WTC11 (cell line): ENCODE data around the gene PKIB. TPM values are rescaled to one million over a fixed set of nuclear protein-coding genes. Genes with fewer than 3 reads are reported as not detected.

Experiments
- ATAC-seq: fragments of 200-7000 bp; cut with Tn5 transposase; 2 replicates; pipeline ENCODE4 v1.10.0; 2021; ENCODE audit warnings: mild to moderate bottlenecking, moderate library complexity
- CTCF ChIA-PET: fragments of 300-600 bp; sonication (Branson Sonifier 250); formaldehyde crosslinking; loops from one replicate; lab custom pipeline; 2021; ENCODE audit warnings: antibody characterized with exemption; lab: Charles Lee
- POLR2A ChIA-PET: fragments of 350-600 bp; sonication (Branson Sonifier 250); formaldehyde crosslinking; loops from one replicate; lab custom pipeline; 2021; ENCODE audit warnings: antibody characterized with exemption; lab: Charles Lee
- DNase-seq: peaks from one replicate; pipeline ENCODE4 v3.0.0; 2021; ENCODE audit warnings: low spot score
- H3K27ac Mint-ChIP-seq: 2 replicates; pipeline ENCODE4 v1.8.0; 2021; ENCODE audit warnings: mixed read lengths
- H3K27me3 Mint-ChIP-seq: 2 replicates; pipeline ENCODE4 v1.8.0; 2021; ENCODE audit warnings: low read depth, mild to moderate bottlenecking, moderate library complexity, mixed read lengths
- H3K36me3 Mint-ChIP-seq: 2 replicates; pipeline ENCODE4 v1.8.0; 2021; ENCODE audit warnings: mixed read lengths
- H3K4me1 Mint-ChIP-seq: 2 replicates; pipeline ENCODE4 v1.8.0; 2022; ENCODE audit warnings: mixed read lengths
- H3K4me3 Mint-ChIP-seq: 2 replicates; pipeline ENCODE4 v1.8.0; 2021; ENCODE audit warnings: mild to moderate bottlenecking, moderate library complexity, mixed read lengths
- H3K9me3 Mint-ChIP-seq: 2 replicates; pipeline ENCODE4 v1.8.0; 2021; ENCODE audit warnings: mixed read lengths
- AR ChIP-seq: fragments of 250-450 bp; sonication (Bioruptor Pico); IDR thresholded peaks from 2 replicates; pipeline ENCODE4 v1.9.0; 2021; ENCODE audit warnings: mild to moderate bottlenecking
- CREM ChIP-seq: sonication (generic); formaldehyde crosslinking; IDR thresholded peaks from 2 replicates; pipeline ENCODE4 v1.8.1; 2022; ENCODE audit warnings: mild to moderate bottlenecking, missing genetic modification reagents, moderate library complexity
- E2F1 ChIP-seq: sonication (generic); formaldehyde crosslinking; IDR thresholded peaks from 2 replicates; pipeline ENCODE4 v1.8.0; 2022; ENCODE audit warnings: mild to moderate bottlenecking, missing genetic modification reagents
- FOXP1 ChIP-seq: sonication (generic); formaldehyde crosslinking; IDR thresholded peaks from 2 replicates; pipeline ENCODE4 v1.8.0; 2022; ENCODE audit warnings: missing genetic modification reagents, mild to moderate bottlenecking, moderate library complexity, borderline replicate concordance
- GABPB1 ChIP-seq: sonication (generic); formaldehyde crosslinking; IDR thresholded peaks from 2 replicates; pipeline ENCODE4 v1.8.1; 2023; ENCODE audit warnings: mild to moderate bottlenecking, missing genetic modification reagents
- GRHL2 ChIP-seq: fragments of 250-450 bp; sonication (Bioruptor Pico); IDR thresholded peaks from 2 replicates; pipeline ENCODE4 v1.8.0; 2022; ENCODE audit warnings: mild to moderate bottlenecking, moderate library complexity; ENCODE audit not compliant: insufficient replicate concordance, severe bottlenecking
- IRF2 ChIP-seq: sonication (generic); formaldehyde crosslinking; IDR thresholded peaks from 2 replicates; pipeline ENCODE4 v1.8.0; 2022; ENCODE audit warnings: low read depth, missing genetic modification reagents, borderline replicate concordance
- MXD4 ChIP-seq: fragments of 250-450 bp; sonication (Bioruptor Pico); IDR thresholded peaks from 2 replicates; pipeline ENCODE4 v1.8.0; 2021; ENCODE audit warnings: mild to moderate bottlenecking, moderate library complexity, borderline replicate concordance
- NFYB ChIP-seq: sonication (generic); formaldehyde crosslinking; conservative IDR thresholded peaks from 2 replicates; pipeline ENCODE4 v1.8.0; 2022; ENCODE audit warnings: low read depth, missing genetic modification reagents
- NR1H2 ChIP-seq: sonication (generic); formaldehyde crosslinking; IDR thresholded peaks from 2 replicates; pipeline ENCODE4 v1.9.0; 2021; ENCODE audit warnings: mild to moderate bottlenecking, moderate library complexity, missing genetic modification reagents
- PRDM15 ChIP-seq: sonication (generic); formaldehyde crosslinking; IDR thresholded peaks from 2 replicates; pipeline ENCODE4 v1.8.0; 2022; ENCODE audit warnings: missing genetic modification reagents
- PRRX2 ChIP-seq: fragments of 250-450 bp; sonication (Bioruptor Pico); IDR thresholded peaks from 2 replicates; pipeline ENCODE4 v1.8.0; 2021; ENCODE audit warnings: mild to moderate bottlenecking
- RORB ChIP-seq: fragments of 250-450 bp; sonication (Bioruptor Pico); IDR thresholded peaks from 2 replicates; pipeline ENCODE4 v1.9.0; 2021; ENCODE audit warnings: mild to moderate bottlenecking
- USF1 ChIP-seq: sonication (generic); formaldehyde crosslinking; IDR thresholded peaks from 2 replicates; pipeline ENCODE4 v1.8.0; 2022; ENCODE audit warnings: mild to moderate bottlenecking, missing genetic modification reagents
- ZBTB21 ChIP-seq: sonication (generic); formaldehyde crosslinking; IDR thresholded peaks from 2 replicates; pipeline ENCODE4 v1.8.1; 2023; ENCODE audit warnings: mild to moderate bottlenecking, missing genetic modification reagents, borderline replicate concordance
- ZNF263 ChIP-seq: sonication (generic); formaldehyde crosslinking; IDR thresholded peaks from 2 replicates; pipeline ENCODE4 v1.8.1; 2022; ENCODE audit warnings: low read depth, mild to moderate bottlenecking, moderate library complexity, missing genetic modification reagents
- ZNF425 ChIP-seq: fragments of 250-450 bp; sonication (Bioruptor Pico); conservative IDR thresholded peaks from 2 replicates; pipeline ENCODE4 v1.9.0; 2021; ENCODE audit warnings: mild to moderate bottlenecking
- ZSCAN18 ChIP-seq: fragments of 250-450 bp; sonication (Bioruptor Pico); IDR thresholded peaks from 2 replicates; pipeline ENCODE4 v2.1.2; 2022; ENCODE audit warnings: mild to moderate bottlenecking, moderate library complexity
- total RNA-seq: library from RNA; stranded (reverse); gene quantifications from 3 replicates; pipeline ENCODE4 v1.2.3, GENCODE V29; 2021
- TF ChIP-seq, protein P1 (sequence below): sonication (generic); formaldehyde crosslinking; IDR thresholded peaks from 2 replicates; pipeline ENCODE4 v1.8.0; 2022; ENCODE audit warnings: mild to moderate bottlenecking, missing genetic modification reagents
- TF ChIP-seq, protein P2 (sequence below): fragments of 200-600 bp; IDR thresholded peaks from 2 replicates; pipeline ENCODE4 v1.8.0; 2022; ENCODE audit warnings: antibody characterized with exemption

Gene PKIB
- total RNA-seq, 1 experiment from 2014 or later = 26.4 TPM

- H3K4me3 Mint-ChIP-seq = no peak overlapping the region
- CTCF ChIA-PET = interaction anchor here (1.0 to 1.3 kb wide), 2 partner anchors 73 to 74 kb away, joined by 3 to 4 read pairs; partner anchors contain the start of gene SMPDL3A
These were observed 105.5 kb downstream of the PKIB start for GRCh38 chr6:122715725-122716124.

More at GRCh38 chr6:122715725-122716124, 105.5 kb downstream of the PKIB start:
- DNase-seq (no peak), ATAC-seq (no peak)
- no peak for TF ChIP-seq PRDM15 (CRISPR knock-in tag)
- no peak for TF ChIP-seq GABPB1 (CRISPR knock-in tag)
- no peak for TF ChIP-seq ZNF425
- no peak for TF ChIP-seq RORB
- no peak for TF ChIP-seq ZSCAN18 (CRISPR knock-in tag)
- no peak for TF ChIP-seq E2F1 (CRISPR knock-in tag)
- TF ChIP-seq NR1H2 (CRISPR knock-in tag) = no peak
- TF ChIP-seq, protein P1, sequence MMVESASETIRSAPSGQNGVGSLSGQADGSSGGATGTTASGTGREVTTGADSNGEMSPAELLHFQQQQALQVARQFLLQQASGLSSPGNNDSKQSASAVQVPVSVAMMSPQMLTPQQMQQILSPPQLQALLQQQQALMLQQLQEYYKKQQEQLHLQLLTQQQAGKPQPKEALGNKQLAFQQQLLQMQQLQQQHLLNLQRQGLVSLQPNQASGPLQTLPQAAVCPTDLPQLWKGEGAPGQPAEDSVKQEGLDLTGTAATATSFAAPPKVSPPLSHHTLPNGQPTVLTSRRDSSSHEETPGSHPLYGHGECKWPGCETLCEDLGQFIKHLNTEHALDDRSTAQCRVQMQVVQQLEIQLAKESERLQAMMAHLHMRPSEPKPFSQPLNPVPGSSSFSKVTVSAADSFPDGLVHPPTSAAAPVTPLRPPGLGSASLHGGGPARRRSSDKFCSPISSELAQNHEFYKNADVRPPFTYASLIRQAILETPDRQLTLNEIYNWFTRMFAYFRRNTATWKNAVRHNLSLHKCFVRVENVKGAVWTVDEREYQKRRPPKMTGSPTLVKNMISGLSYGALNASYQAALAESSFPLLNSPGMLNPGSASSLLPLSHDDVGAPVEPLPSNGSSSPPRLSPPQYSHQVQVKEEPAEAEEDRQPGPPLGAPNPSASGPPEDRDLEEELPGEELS = no peak
- TF ChIP-seq PRRX2 (CRISPR knock-in tag) = no peak
- TF ChIP-seq ZBTB21 (CRISPR knock-in tag) = no peak
- TF ChIP-seq NFYB = no peak
- no peak for TF ChIP-seq IRF2
- TF ChIP-seq GRHL2 = no peak
- TF ChIP-seq FOXP1 (CRISPR knock-in tag) = no peak
- no peak for TF ChIP-seq USF1
- no peak for TF ChIP-seq CREM (CRISPR knock-in tag)
- no peak for TF ChIP-seq ZNF263
- TF ChIP-seq AR = no peak
- TF ChIP-seq, protein P2, sequence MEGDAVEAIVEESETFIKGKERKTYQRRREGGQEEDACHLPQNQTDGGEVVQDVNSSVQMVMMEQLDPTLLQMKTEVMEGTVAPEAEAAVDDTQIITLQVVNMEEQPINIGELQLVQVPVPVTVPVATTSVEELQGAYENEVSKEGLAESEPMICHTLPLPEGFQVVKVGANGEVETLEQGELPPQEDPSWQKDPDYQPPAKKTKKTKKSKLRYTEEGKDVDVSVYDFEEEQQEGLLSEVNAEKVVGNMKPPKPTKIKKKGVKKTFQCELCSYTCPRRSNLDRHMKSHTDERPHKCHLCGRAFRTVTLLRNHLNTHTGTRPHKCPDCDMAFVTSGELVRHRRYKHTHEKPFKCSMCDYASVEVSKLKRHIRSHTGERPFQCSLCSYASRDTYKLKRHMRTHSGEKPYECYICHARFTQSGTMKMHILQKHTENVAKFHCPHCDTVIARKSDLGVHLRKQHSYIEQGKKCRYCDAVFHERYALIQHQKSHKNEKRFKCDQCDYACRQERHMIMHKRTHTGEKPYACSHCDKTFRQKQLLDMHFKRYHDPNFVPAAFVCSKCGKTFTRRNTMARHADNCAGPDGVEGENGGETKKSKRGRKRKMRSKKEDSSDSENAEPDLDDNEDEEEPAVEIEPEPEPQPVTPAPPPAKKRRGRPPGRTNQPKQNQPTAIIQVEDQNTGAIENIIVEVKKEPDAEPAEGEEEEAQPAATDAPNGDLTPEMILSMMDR = no peak
- no peak for TF ChIP-seq MXD4 (CRISPR knock-in tag)
- H3K36me3 Mint-ChIP-seq = no peaks in the 10 kb centered on the region
- H3K4me1 Mint-ChIP-seq = peaks cover 18% of the 10 kb centered on the region
- H3K27me3 Mint-ChIP-seq = no peaks in the 10 kb centered on the region
- POLR2A ChIA-PET = no interaction called here
- no peaks in the 10 kb centered on the region for H3K9me3 Mint-ChIP-seq
- H3K27ac Mint-ChIP-seq = no peak overlapping the region
